ENCODE measurements around the gene GCC2. TPM values are rescaled to one million over a fixed set of nuclear protein-coding genes. Genes with fewer than 3 reads are reported as not detected.
"Not testable (repeated sequence)": the region's sequence is repeated elsewhere in the genome, so short reads cannot be mapped to it uniquely, and the experiment has no call there.

GCC2 gene
- total RNA-seq, 1 donor from 2014 or later: 43.4 TPM

GRCh38 chr2:108423067-108423466 lies 25.9 kb upstream of the GCC2 start:
- Mint-ChIP-seq H3K4me1 (no peaks in the 10 kb centered on the region), H3K4me3 (no peak overlapping the region), H3K27me3 (peaks cover 10% of the 10 kb centered on the region), H3K36me3 (ENCODE audit: low read depth) (no peaks in the 10 kb centered on the region), H3K9me3 (peaks cover 9% of the 10 kb centered on the region), H3K27ac (no peak overlapping the region)
- intact Hi-C loops (cut with micrococcal nuclease): no loop called here
- no peak for DNase-seq

- peaks cover 10% of the 10 kb centered on the region for H3K27me3 Mint-ChIP-seq
- no peak overlapping the region for H3K27ac Mint-ChIP-seq
- no peak for DNase-seq
- H3K36me3 Mint-ChIP-seq (ENCODE audit: low read depth): no peaks in the 10 kb centered on the region
- peaks cover 9% of the 10 kb centered on the region for H3K9me3 Mint-ChIP-seq
- intact Hi-C loops (cut with micrococcal nuclease): no loop called here
- no peaks in the 10 kb centered on the region for H3K4me1 Mint-ChIP-seq
- H3K4me3 Mint-ChIP-seq: no peak overlapping the region
These were observed 25.3 kb upstream of the GCC2 start for GRCh38 chr2:108423502-108424251.

- no peak overlapping the region for H3K27ac Mint-ChIP-seq
- H3K27me3 Mint-ChIP-seq: peaks cover 19% of the 10 kb centered on the region
- no peak overlapping the region for H3K4me3 Mint-ChIP-seq
- H3K9me3 Mint-ChIP-seq: peaks cover 13% of the 10 kb centered on the region
- H3K4me1 Mint-ChIP-seq: no peaks in the 10 kb centered on the region
- intact Hi-C loops (cut with micrococcal nuclease): no loop called here
- DNase-seq: no peak
- H3K36me3 Mint-ChIP-seq (ENCODE audit: low read depth): no peaks in the 10 kb centered on the region
These were observed 20.6 kb upstream of the GCC2 start for GRCh38 chr2:108428286-108429009.

- Mint-ChIP-seq H3K9me3 (peaks cover 16% of the 10 kb centered on the region), H3K27me3 (peaks cover 27% of the 10 kb centered on the region)
- intact Hi-C loops (cut with micrococcal nuclease); H3K4me3 Mint-ChIP-seq; DNase-seq; H3K27ac Mint-ChIP-seq; H3K36me3 Mint-ChIP-seq (ENCODE audit: low read depth); H3K4me1 Mint-ChIP-seq: not testable (repeated sequence)
These were observed 13.4 kb upstream of the GCC2 start for GRCh38 chr2:108435578-108435977.

- H3K27ac Mint-ChIP-seq: no peak overlapping the region
- no peaks in the 10 kb centered on the region for H3K36me3 Mint-ChIP-seq (ENCODE audit: low read depth)
- peaks cover 3% of the 10 kb centered on the region for H3K4me1 Mint-ChIP-seq
- no peak overlapping the region for H3K4me3 Mint-ChIP-seq
- no peak for DNase-seq
- peaks cover 10% of the 10 kb centered on the region for H3K9me3 Mint-ChIP-seq
- intact Hi-C loops (cut with micrococcal nuclease): no loop called here
- peaks cover 19% of the 10 kb centered on the region for H3K27me3 Mint-ChIP-seq
These were observed 12.0 kb upstream of the GCC2 start for GRCh38 chr2:108436976-108437375.

GRCh38 chr2:108441712-108442111 lies 7.3 kb upstream of the GCC2 start:
- Mint-ChIP-seq H3K9me3 (peaks cover 3% of the 10 kb centered on the region), H3K4me3 (no peak overlapping the region), H3K36me3 (ENCODE audit: low read depth) (no peaks in the 10 kb centered on the region), H3K27ac (no peak overlapping the region), H3K4me1 (peaks cover 3% of the 10 kb centered on the region), H3K27me3 (peaks cover 10% of the 10 kb centered on the region)
- no peak for DNase-seq
- intact Hi-C loops (cut with micrococcal nuclease): no loop called here

- no peak for DNase-seq
- peaks cover 4% of the 10 kb centered on the region for H3K27me3 Mint-ChIP-seq
- no peak overlapping the region for H3K27ac Mint-ChIP-seq
- H3K9me3 Mint-ChIP-seq: peaks cover 3% of the 10 kb centered on the region
- intact Hi-C loops (cut with micrococcal nuclease): loop anchor here (5.0 kb wide), 2 partner anchors 137 to 207 kb away; no protein-coding TSS in a partner anchor
- H3K36me3 Mint-ChIP-seq (ENCODE audit: low read depth): peaks cover 4% of the 10 kb centered on the region
- H3K4me1 Mint-ChIP-seq: peaks cover 13% of the 10 kb centered on the region
- H3K4me3 Mint-ChIP-seq: no peak overlapping the region
These were observed 3.8 kb upstream of the GCC2 start for GRCh38 chr2:108444941-108445840.

- Mint-ChIP-seq H3K4me1 (peaks cover 20% of the 10 kb centered on the region), H3K27ac (no peak overlapping the region), H3K36me3 (ENCODE audit: low read depth) (peaks cover 14% of the 10 kb centered on the region), H3K4me3 (no peak overlapping the region), H3K27me3 (no peaks in the 10 kb centered on the region), H3K9me3 (peaks cover 3% of the 10 kb centered on the region)
- intact Hi-C loops (cut with micrococcal nuclease): loop anchor here (5.0 kb wide), 2 partner anchors 136 to 206 kb away; no protein-coding TSS in a partner anchor
- DNase-seq: no peak
These were observed 2.3 kb upstream of the GCC2 start for GRCh38 chr2:108446703-108447102.

- no peak for DNase-seq
- Mint-ChIP-seq H3K36me3 (ENCODE audit: low read depth) (peaks cover 22% of the 10 kb centered on the region), H3K27me3 (no peaks in the 10 kb centered on the region), H3K4me3 (peak overlapping the region; percentile 100), H3K9me3 (peaks cover 3% of the 10 kb centered on the region), H3K27ac (peak overlapping the region; percentile 98), H3K4me1 (peaks cover 26% of the 10 kb centered on the region)
- intact Hi-C loops (cut with micrococcal nuclease): loop anchor here (2.0 to 5.0 kb wide), 3 partner anchors 134 to 271 kb away; partner anchors contain the start of gene RANBP2
These were observed 894 bp upstream of the GCC2 start for GRCh38 chr2:108447947-108448677.

GRCh38 chr2:108449410-108450130 lies 564 bp downstream of the GCC2 start:
- intact Hi-C loops (cut with micrococcal nuclease): loop anchor here (1.0 to 5.0 kb wide), 5 partner anchors 38 to 269 kb away; partner anchors contain the start of gene RANBP2
- no peaks in the 10 kb centered on the region for H3K9me3 Mint-ChIP-seq
- H3K27me3 Mint-ChIP-seq: no peaks in the 10 kb centered on the region
- H3K4me3 Mint-ChIP-seq: peak overlapping the region; percentile 100
- H3K27ac Mint-ChIP-seq: peak overlapping the region; percentile 98
- H3K4me1 Mint-ChIP-seq: peaks cover 27% of the 10 kb centered on the region
- DNase-seq: peak; percentile 79
- H3K36me3 Mint-ChIP-seq (ENCODE audit: low read depth): peaks cover 33% of the 10 kb centered on the region

GRCh38 chr2:108450863-108451262 lies 1.9 kb downstream of the GCC2 start:
- intact Hi-C loops (cut with micrococcal nuclease): loop anchor here (5.0 kb wide), 1 partner anchor 36 kb away; no protein-coding TSS in a partner anchor
- H3K36me3 Mint-ChIP-seq (ENCODE audit: low read depth): peaks cover 46% of the 10 kb centered on the region
- peaks cover 27% of the 10 kb centered on the region for H3K4me1 Mint-ChIP-seq
- no peaks in the 10 kb centered on the region for H3K27me3 Mint-ChIP-seq
- peak overlapping the region; percentile 30 for H3K27ac Mint-ChIP-seq
- peaks cover 3% of the 10 kb centered on the region for H3K9me3 Mint-ChIP-seq
- H3K4me3 Mint-ChIP-seq: peak overlapping the region; percentile 100
- no peak for DNase-seq

- H3K27me3 Mint-ChIP-seq: no peaks in the 10 kb centered on the region
- peaks cover 3% of the 10 kb centered on the region for H3K9me3 Mint-ChIP-seq
- H3K27ac Mint-ChIP-seq: no peak overlapping the region
- intact Hi-C loops (cut with micrococcal nuclease): loop anchor here (5.0 kb wide), 1 partner anchor 35 kb away; no protein-coding TSS in a partner anchor
- no peak for DNase-seq
- peak overlapping the region; percentile 2 for H3K4me3 Mint-ChIP-seq
- peaks cover 27% of the 10 kb centered on the region for H3K4me1 Mint-ChIP-seq
- peaks cover 55% of the 10 kb centered on the region for H3K36me3 Mint-ChIP-seq (ENCODE audit: low read depth)
These were observed 3.0 kb downstream of the GCC2 start for GRCh38 chr2:108451976-108452375.

Data from activated CD4-positive, alpha-beta T cell treated with anti-CD3 and anti-CD28 coated beads, Interleukin-2, amount 10 ng/mL, durations not matched to agents 24 days and 14 days (primary cell).